Heart left ventricle (tissue), 16 donors: ENCODE measurements around the gene BNIP3. TPM values are rescaled to one million over a fixed set of nuclear protein-coding genes. Genes with fewer than 3 reads are reported as not detected.

Experiments
- ATAC-seq, 4 donors: fragments of 200-7000 bp; cut with Tn5 transposase; one replicate each; pipeline ENCODE4 v1.9.1; 2020 to 2022; ENCODE audit warnings: moderate library complexity in 4 of 4, mild to moderate bottlenecking in 3 of 4, moderate number of reproducible peaks in 1 of 4
- DNase-seq, 5 donors: peaks; one replicate each; pipeline ENCODE4 v3.0.0-alpha.2; 2020
- H3K27ac ChIP-seq, 12 donors: fragments of 200-600 bp; sonication (generic) in 4 of 12; one replicate each; pipeline versions ENCODE4 v1.5.0 to v1.8.0; 2016 to 2022; ENCODE audit warnings: mild to moderate bottlenecking in 2 of 12
- H3K27me3 ChIP-seq, 9 donors: fragments of 200-600 bp; sonication (generic) in 2 of 9; one replicate each; pipeline versions ENCODE4 v1.5.1 to v1.8.0; 2016 to 2022; ENCODE audit warnings: mild to moderate bottlenecking in 3 of 9
- H3K36me3 ChIP-seq, 9 donors: fragments of 200-600 bp; sonication (generic) in 2 of 9; one replicate each; pipeline versions ENCODE4 v1.5.0 to v1.8.0; 2018 to 2022; ENCODE audit warnings: mild to moderate bottlenecking in 2 of 9
- H3K4me1 ChIP-seq, 12 donors: fragments of 200-600 bp; sonication (generic) in 4 of 12; one replicate each; pipeline versions ENCODE4 v1.5.0 to v1.8.0; 2016 to 2022; ENCODE audit warnings: mild to moderate bottlenecking in 3 of 12
- H3K4me3 ChIP-seq, 12 donors: fragments of 200-600 bp; sonication (generic) in 4 of 12; one replicate each; pipeline versions ENCODE4 v1.5.0 to v1.8.0; 2017 to 2022; ENCODE audit warnings: mild to moderate bottlenecking in 9 of 12, moderate library complexity in 4 of 12
- H3K9me3 ChIP-seq, 12 donors: fragments of 200-600 bp; sonication (generic) in 4 of 12; one replicate each; pipeline versions ENCODE4 v1.5.0 to v1.8.0; 2016 to 2022; ENCODE audit warnings: mild to moderate bottlenecking in 1 of 12
- CTCF ChIP-seq, 12 donors: fragments of 200-600 bp; sonication (generic) in 4 of 12; IDR thresholded peaks; one replicate each; pipeline versions ENCODE4 v1.5.0 to v1.8.0; 2018 to 2022; ENCODE audit warnings: antibody characterized with exemption in 12 of 12, mild to moderate bottlenecking in 5 of 12
- POLR2A ChIP-seq, 2 donors: fragments of 450-650 bp; IDR thresholded peaks; one replicate each; pipeline ENCODE4 v1.6.1; 2017; ENCODE audit warnings: antibody characterized with exemption in 2 of 2, mild to moderate bottlenecking in 2 of 2, moderate library complexity in 2 of 2
- WGBS, 4 donors: extraction: QIAGEN DNeasy Blood & Tissue Kit in 2 of 4; methylation state at CpG; one replicate each; pipeline versions ENCODE4 v1.1.5 to v1.1.7; 2013 to 2018; 5-methylcytosine and 5-hydroxymethylcytosine counted together
- intact Hi-C, 10 donors: fragments of 100-400 bp; cut with DNase I; formaldehyde crosslinking; loops; one replicate each; pipeline versions ENCODE4 v1.11.1 to v1.14.2; 2022
- polyA plus RNA-seq, 2 donors: library from polyadenylated mRNA; stranded (reverse); fragments of 200-250 nt; gene quantifications; one replicate each; pipeline ENCODE4 v1.2.3, GENCODE V29; 2013
- total RNA-seq, 9 donors: library from RNA; depleted of rRNA in 2 of 9; stranded (reverse); fragments of >200 nt in 2 of 9; fragmentation: NEBNext Ultra II Directional in 3 of 9; extraction: Animal tissue kit (Norgen Biotek cat#: 25700) in 3 of 9; gene quantifications; one replicate each; pipeline versions ENCODE4 v1.1.0 to v1.2.4, GENCODE V29; 2016 to 2023
- donor health status: ischemic (EF 13 %, LVEDD 7.1; RV severe dilation, severe dysfunction).
- donor health status: healthy with polysubstance abuse.
- donor health status: DM: no; HTN: yes; CAD: no.
- donor health status: DM: no; HTN: no; CAD: no.
- donor health status: ischemic (EF 25% LVEDD 6.9; RV normal size, moderate dysfunction).
- donor health status: ischemic (EF 25% LVEDD 5.7; RV mildly dilated, moderate dysfunction).
- donor health status: healthy.
- donor health status: DM: yes; HTN: yes; CAD: no.
- donor health status: ischemic (EF 35%, LVEDD 5.7; RV mildly dilated, moderate dysfunction).
- donor health status: nonischemic (EF 11% LVEDD 7.7; RV severe dilation, severe dysfunction).
- donor health status: DM: yes; HTN: yes; CAD: no.
- donor health status: PGD.
- donor health status: ischemic (EF 29% LVEDD 5.4; RV normal size, mild dysfunction).
- donor health status: nonischemic (EF 23%, LVEDD 6.1; RV moderate dilation, normal function).

BNIP3 gene
- total and polyA plus RNA-seq, 11 donors = 48.1 to 711 (median 123) TPM

- no peaks in the 10 kb centered on the region for H3K36me3 ChIP-seq
- peaks cover 0 to 26% (median 2%) of the 10 kb centered on the region in 12 donors for H3K4me1 ChIP-seq
- TF ChIP-seq CTCF (IDR thresholded peaks at IDR 0.05) = no peak
- ATAC-seq (no peak), DNase-seq (no peak)
- no peak overlapping the region for H3K4me3 ChIP-seq
- H3K27me3 ChIP-seq = peaks cover 0 to 8% (median 0%) of the 10 kb centered on the region in 9 donors
- 36 to 38% (median 36%) methylated on average over 3 of the region's 3 CpGs for WGBS, 4 donors
- peak overlapping the region in 1 of 12 donors; percentile 13 for H3K27ac ChIP-seq
- peaks cover 0 to 4% (median 0%) of the 10 kb centered on the region in 12 donors for H3K9me3 ChIP-seq
- intact Hi-C loops = no loop called here
Observed at GRCh38 chr10:132009575-132009974, 27.9 kb upstream of the BNIP3 start.

- Histone ChIP-seq H3K9me3 (peaks cover 0 to 4% (median 0%) of the 10 kb centered on the region in 12 donors), H3K4me3 (no peak overlapping the region), H3K27me3 (peaks cover 0 to 8% (median 0%) of the 10 kb centered on the region in 9 donors), H3K36me3 (no peaks in the 10 kb centered on the region), H3K4me1 (peaks cover 0 to 19% (median 2%) of the 10 kb centered on the region in 12 donors), H3K27ac (no peak overlapping the region)
- ATAC-seq = no peak
- no peak for DNase-seq
- TF ChIP-seq POLR2A (IDR thresholded peaks at IDR 0.05) (no peak), CTCF (IDR thresholded peaks at IDR 0.05) (no peak)
- 89 to 95% (median 90%) methylated on average over 10 of the region's 10 CpGs for WGBS, 4 donors
- intact Hi-C loops = no loop called here
Observed at GRCh38 chr10:132007681-132008080, 26.0 kb upstream of the BNIP3 start.

GRCh38 chr10:132006966-132007365 lies 25.2 kb upstream of the BNIP3 start:
- intact Hi-C loops = no loop called here
- no peak for TF ChIP-seq CTCF (IDR thresholded peaks at IDR 0.05)
- TF ChIP-seq POLR2A (IDR thresholded peaks at IDR 0.05) = no peak
- peaks cover 0 to 19% (median 2%) of the 10 kb centered on the region in 12 donors for H3K4me1 ChIP-seq
- H3K9me3 ChIP-seq = peaks cover 0 to 4% (median 0%) of the 10 kb centered on the region in 12 donors
- H3K36me3 ChIP-seq = no peaks in the 10 kb centered on the region
- DNase-seq (no peak), ATAC-seq (no peak)
- 92 to 95% (median 93%) methylated on average over 4 of the region's 4 CpGs for WGBS, 4 donors
- peaks cover 0 to 8% (median 0%) of the 10 kb centered on the region in 9 donors for H3K27me3 ChIP-seq
- no peak overlapping the region for H3K4me3 ChIP-seq
- no peak overlapping the region for H3K27ac ChIP-seq

GRCh38 chr10:132005147-132005546 lies 23.4 kb upstream of the BNIP3 start:
- DNase-seq = no peak
- H3K4me3 ChIP-seq = no peak overlapping the region
- ATAC-seq = no peak
- H3K27ac ChIP-seq = no peak overlapping the region
- H3K27me3 ChIP-seq = no peaks in the 10 kb centered on the region
- no peak for TF ChIP-seq POLR2A (IDR thresholded peaks at IDR 0.05)
- TF ChIP-seq CTCF (IDR thresholded peaks at IDR 0.05) = no peak
- H3K9me3 ChIP-seq = peaks cover 0 to 4% (median 0%) of the 10 kb centered on the region in 12 donors
- H3K36me3 ChIP-seq = no peaks in the 10 kb centered on the region
- intact Hi-C loops = no loop called here
- H3K4me1 ChIP-seq = peaks cover 0 to 1% (median 0%) of the 10 kb centered on the region in 12 donors
- WGBS, 4 donors = 91 to 95% (median 94%) methylated on average over 5 to 6 of the region's 6 CpGs
